ENCODE measurements around the gene MEX3D. TPM values are rescaled to one million over a fixed set of nuclear protein-coding genes. Genes with fewer than 3 reads are reported as not detected.

Gene MEX3D
- total and polyA plus RNA-seq, 2 of the 4 experiments (the other 2 are of a cell fraction), result 9.1 to 9.6 TPM

GRCh38 chr19:1556390-1557070, 11.6 kb downstream of the MEX3D start:
- POLR2A ChIA-PET (ENCODE audit: unreplicated experiment), result no interaction called here
- H2BK120ac ChIP-seq (ENCODE audit: low read depth, low read length), result no peak overlapping the region

More at GRCh38 chr19:1556390-1557070, 11.6 kb downstream of the MEX3D start:
- Histone ChIP-seq H4K20me1 (ENCODE audit: insufficient read depth, low read length) (peaks cover 49% of the 10 kb centered on the region), H3K9me1 (ENCODE audit: insufficient read depth, low read length) (peaks cover 9% of the 10 kb centered on the region; the same call in 1 of the 2 replicates), H3K36me3 (ENCODE audit: control insufficient read depth, insufficient read depth, low read length) (peaks cover 29% of the 10 kb centered on the region), H4K5ac (ENCODE audit: low read depth, low read length) (no peak overlapping the region), H3K9me3 (ENCODE audit: control insufficient read depth, insufficient read depth, low read length) (no peaks in the 10 kb centered on the region), H3K4me3 (ENCODE audit: insufficient read depth, low read depth, low read length) (no peak overlapping the region), H3K9ac (ENCODE audit: low read depth, low read length) (no peak overlapping the region), H3K14ac (replicated peaks; ENCODE audit: low read depth, low read length) (no peak overlapping the region), H2BK15ac (ENCODE audit: low read depth, low read length) (no peak overlapping the region), H3K4ac (ENCODE audit: low read depth, low read length) (no peak overlapping the region), H3K18ac (ENCODE audit: low read depth, low read length) (no peak overlapping the region), H3K27me3 (ENCODE audit: control insufficient read depth, insufficient read depth, low read length) (no peaks in the 10 kb centered on the region), H3K4me2 (ENCODE audit: low read depth, low read length) (no peak overlapping the region), H2BK5ac (ENCODE audit: low read depth, low read length, poor library complexity, severe bottlenecking) (no peak overlapping the region), H2AK9ac (replicated peaks; ENCODE audit: low read depth, low read length, poor library complexity) (no peak overlapping the region), H2AFZ (replicated peaks; ENCODE audit: low read length, poor library complexity) (peak overlapping the region; percentile 21), H2AK5ac (ENCODE audit: low read depth, low read length) (no peak overlapping the region), H3K27ac (ENCODE audit: insufficient read depth, low read length) (no peak overlapping the region), H3K4me1 (ENCODE audit: control insufficient read depth, insufficient read depth, low read length) (peaks cover 2% of the 10 kb centered on the region; the same call in 1 of the 2 replicates), H3K56ac (ENCODE audit: extremely low read depth, insufficient read depth, low read length) (no peak overlapping the region), H4K8ac (ENCODE audit: low read depth in 2 of 2, low read length in 2 of 2) (no peak overlapping the region), H3K23ac (ENCODE audit: low read depth, low read length) (no peak overlapping the region), H3K79me1 (ENCODE audit: low read depth in 1 of 2, low read length in 2 of 2) (peaks cover 9 to 43% of the 10 kb centered on the region in 2 experiments; a peak in 3 of 4 replicates), H2BK20ac (ENCODE audit: low read depth, low read length) (no peak overlapping the region), H4K91ac (ENCODE audit: insufficient read depth, low read depth, low read length) (no peak overlapping the region)
- BruUV-seq (replicated peaks), result TSS peak; percentile 63
- ATAC-seq (ENCODE audit: low read depth) (no peak), DNase-seq (no peak)
- intact Hi-C loops (cut with micrococcal nuclease), result no loop called here
- dilution Hi-C loops (cut with HindIII; ENCODE audit: low sequenced_read_pairs, unreplicated experiment), result no loop called here
- TF ChIP-seq MAZ (IDR thresholded peaks at IDR 0.05; ENCODE audit: borderline replicate concordance, low read depth, low read length) (no peak), BHLHE40 (IDR thresholded peaks at IDR 0.05; ENCODE audit: low read depth, low read length) (no peak), CHD1 (IDR thresholded peaks at IDR 0.05; ENCODE audit: low read depth, low read length) (no peak), POLR2A (IDR thresholded peaks at IDR 0.05; ENCODE audit: low read depth, low read length) (no peak), SMC3 (IDR thresholded peaks at IDR 0.05; ENCODE audit: low read depth, low read length) (no peak), CTCF (conservative IDR thresholded peaks at IDR 0.05; ENCODE audit: low read depth, low read length) (no peak), MAFK (IDR thresholded peaks at IDR 0.05; ENCODE audit: low read depth, low read length) (no peak), RFX5 (IDR thresholded peaks at IDR 0.05; ENCODE audit: low read depth, low read length) (no peak), RCOR1 (IDR thresholded peaks at IDR 0.05; ENCODE audit: insufficient replicate concordance, low read length) (no peak), CEBPB (IDR thresholded peaks at IDR 0.05; ENCODE audit: low read depth, low read length) (no peak), ELK1 (IDR thresholded peaks at IDR 0.05; ENCODE audit: borderline replicate concordance, low read depth, low read length) (no peak), FOS (IDR thresholded peaks at IDR 0.05; ENCODE audit: low read depth, low read length) (no peak), USF2 (IDR thresholded peaks at IDR 0.05; ENCODE audit: low read depth, low read length) (no peak), RAD21 (IDR thresholded peaks at IDR 0.05; ENCODE audit: low read length) (no peak), NFE2L2 (IDR thresholded peaks at IDR 0.05; ENCODE audit: low read depth, low read length) (no peak), MXI1 (IDR thresholded peaks at IDR 0.05; ENCODE audit: borderline replicate concordance, low read depth, low read length) (no peak)
- in situ Hi-C loops (cut with MboI; ENCODE audit: low sequenced_read_pairs), result no loop called here
- 99% methylated on average over 34 of the region's 66 CpGs; no CpG with 5 or more reads in 1 of the 2 experiments for WGBS, 2 experiments (ENCODE audit: extremely low coverage in 2 of 2, insufficient read length in 1 of 2)
- CTCF ChIA-PET, result no interaction called here

Data from IMR-90 (cell line).